Activated CD4-positive, alpha-beta T cell treated with anti-CD3 and anti-CD28 coated beads, Interleukin-2, Interleukin-4, amounts not matched to agents 100 ng/mL and 50 ng/mL, durations not matched to agents 16 hours and 8 hours (primary cell): Measurements from ENCODE around the gene KAT2B.

ENCODE experiments used
- DNase-seq: peaks from one replicate; pipeline ENCODE4 v3.0.0-alpha.2; 2020; ENCODE audit warnings: low spot score

KAT2B gene

GRCh38 chr3:20147361-20147760, 107.1 kb downstream of the KAT2B start:
- DNase-seq: no peak

GRCh38 chr3:20148466-20148865, 108.2 kb downstream of the KAT2B start:
- DNase-seq: no peak

- DNase-seq: no peak
Observed at GRCh38 chr3:20154078-20154477, 113.8 kb downstream of the KAT2B start.

GRCh38 chr3:20154928-20155327, 114.7 kb downstream of the KAT2B start:
- DNase-seq: no peak

GRCh38 chr3:20160230-20160629, 120.0 kb downstream of the KAT2B start:
- no peak for DNase-seq

- DNase-seq: no peak
Observed at GRCh38 chr3:20161714-20162113, 121.5 kb downstream of the KAT2B start.

- no peak for DNase-seq
Observed at GRCh38 chr3:20173844-20174410, 133.7 kb downstream of the KAT2B start.

- DNase-seq: no peak
Observed at GRCh38 chr3:20181276-20181675, 141.0 kb downstream of the KAT2B start.

- no peak for DNase-seq
Observed at GRCh38 chr3:20182206-20182605, 142.0 kb downstream of the KAT2B start.

- DNase-seq: peak; percentile 15
Observed at GRCh38 chr3:20185331-20185678, 145.1 kb downstream of the KAT2B start.

GRCh38 chr3:20185679-20186599, 145.7 kb downstream of the KAT2B start, which contains the start of gene SGO1:
TSS of gene SGO1 (minus strand) at chr3:20186206. CDS start at chr3:20184027, 2,179 bp downstream.
- DNase-seq: peak; percentile 100

GRCh38 chr3:20186600-20187004, 146.4 kb downstream of the KAT2B start:
- DNase-seq: no peak

GRCh38 chr3:20190991-20191390, 150.7 kb downstream of the KAT2B start:
- DNase-seq: no peak

- DNase-seq: no peak
Observed at GRCh38 chr3:20194793-20195460, 154.7 kb downstream of the KAT2B start.

- no peak for DNase-seq
Observed at GRCh38 chr3:20197775-20198174, 157.5 kb downstream of the KAT2B start.

- no peak for DNase-seq
Observed at GRCh38 chr3:20201143-20201542, 160.9 kb downstream of the KAT2B start.
